Loucy (cell line): Measurements from ENCODE around the gene AMELX.

ENCODE experiments used
- H2AFZ ChIP-seq: fragments of 200-600 bp; sonication (generic); 2 replicates; pipeline ENCODE4 v1.6.0; 2016; ENCODE audit warnings: antibody characterized with exemption, mild to moderate bottlenecking, low read length, moderate library complexity
- H3F3A ChIP-seq: fragments of 200-600 bp; 2 replicates; pipeline ENCODE4 v1.6.0; 2016; ENCODE audit warnings: antibody characterized with exemption, low read depth, mild to moderate bottlenecking
- H3K27me3 ChIP-seq: fragments of 200-600 bp; sonication (generic); 2 replicates; pipeline ENCODE4 v1.6.1; 2014; ENCODE audit warnings: low read length, mild to moderate bottlenecking; ENCODE audit not compliant: insufficient read depth, poor library complexity, severe bottlenecking
- H3K36me3 ChIP-seq: fragments of 200-600 bp; sonication (generic); 2 replicates; pipeline ENCODE4 v1.6.1; 2016; ENCODE audit warnings: low read length; ENCODE audit not compliant: insufficient read depth
- H3K4me1 ChIP-seq: fragments of 200-600 bp; sonication (generic); 2 replicates; pipeline ENCODE4 v1.5.1; 2014; ENCODE audit warnings: low read length, mild to moderate bottlenecking; ENCODE audit not compliant: insufficient read depth, poor library complexity, severe bottlenecking
- H3K4me2 ChIP-seq: fragments of 200-600 bp; sonication (generic); 2 replicates; pipeline ENCODE4 v1.6.0; 2014; ENCODE audit warnings: antibody characterized with exemption, low read length, low read depth, mild to moderate bottlenecking; ENCODE audit not compliant: poor library complexity, severe bottlenecking
- H3K4me3 ChIP-seq: fragments of 200-600 bp; sonication (generic); 2 replicates; pipeline ENCODE4 v1.5.1; 2014; ENCODE audit warnings: low read length, mild to moderate bottlenecking, mixed read lengths; ENCODE audit not compliant: poor library complexity, severe bottlenecking
- H3K79me2 ChIP-seq: fragments of 200-600 bp; sonication (generic); 2 replicates; pipeline ENCODE4 v1.6.1; 2014; ENCODE audit warnings: low read length; ENCODE audit not compliant: insufficient read depth
- H3K9ac ChIP-seq: fragments of 200-600 bp; sonication (generic); 2 replicates; pipeline ENCODE4 v1.6.0; 2014; ENCODE audit warnings: mild to moderate bottlenecking, low read depth, low read length, moderate library complexity; ENCODE audit not compliant: poor library complexity, severe bottlenecking
- H3K9me2 ChIP-seq: fragments of 200-600 bp; sonication (generic); replicated peaks from 2 replicates; pipeline ENCODE4 v1.6.1; 2016; ENCODE audit warnings: low read depth, low read length, mixed read lengths
- H3K9me3 ChIP-seq: fragments of 200-600 bp; sonication (generic); 2 replicates; pipeline ENCODE4 v1.6.1; 2014; ENCODE audit warnings: mild to moderate bottlenecking, antibody characterized with exemption, low read length, low read depth; ENCODE audit not compliant: insufficient read depth
- H4K20me1 ChIP-seq: fragments of 200-600 bp; sonication (generic); 2 replicates; pipeline ENCODE4 v1.6.0; 2014; ENCODE audit warnings: antibody characterized with exemption, low read length, mild to moderate bottlenecking; ENCODE audit not compliant: insufficient read depth, poor library complexity, severe bottlenecking
- CTCF ChIP-seq: fragments of 200-600 bp; sonication (generic); conservative IDR thresholded peaks from 2 replicates; pipeline ENCODE4 v1.5.1; 2014; ENCODE audit warnings: mild to moderate bottlenecking, antibody characterized with exemption, low read length
- EZH2phosphoT487 ChIP-seq: fragments of 200-600 bp; IDR thresholded peaks from 2 replicates; pipeline ENCODE4 v1.6.1; 2018; ENCODE audit warnings: antibody characterized with exemption, mild to moderate bottlenecking, moderate library complexity, borderline replicate concordance

Gene AMELX

GRCh38 chrX:11334165-11334564, 41.0 kb downstream of the AMELX start:
- Histone ChIP-seq H3K79me2 (no peaks in the 10 kb centered on the region), H3F3A (no peaks in the 10 kb centered on the region), H3K4me2 (no peak overlapping the region), H4K20me1 (no peaks in the 10 kb centered on the region), H3K27me3 (no peaks in the 10 kb centered on the region), H2AFZ (no peak overlapping the region), H3K4me1 (no peaks in the 10 kb centered on the region), H3K4me3 (no peak overlapping the region), H3K36me3 (no peaks in the 10 kb centered on the region), H3K9me3 (no peaks in the 10 kb centered on the region), H3K9ac (no peak overlapping the region), H3K9me2 (no peaks in the 10 kb centered on the region)
- TF ChIP-seq CTCF = no peak
- no peak for TF ChIP-seq EZH2phosphoT487

- Histone ChIP-seq H3K4me3 (no peak overlapping the region), H3K4me2 (no peak overlapping the region), H3K9me3 (no peaks in the 10 kb centered on the region), H3K9ac (no peak overlapping the region), H3K9me2 (no peaks in the 10 kb centered on the region), H3K27me3 (no peaks in the 10 kb centered on the region), H4K20me1 (no peaks in the 10 kb centered on the region), H3K36me3 (no peaks in the 10 kb centered on the region), H3K4me1 (no peaks in the 10 kb centered on the region), H3K79me2 (no peaks in the 10 kb centered on the region), H2AFZ (no peak overlapping the region), H3F3A (no peaks in the 10 kb centered on the region)
- TF ChIP-seq CTCF (no peak), EZH2phosphoT487 (no peak)
These were observed 43.0 kb downstream of the AMELX start for GRCh38 chrX:11336201-11336600.

GRCh38 chrX:11337292-11338009, 44.2 kb downstream of the AMELX start:
- H3K4me3 ChIP-seq = no peak overlapping the region
- H3K4me2 ChIP-seq = no peak overlapping the region
- no peaks in the 10 kb centered on the region for H4K20me1 ChIP-seq
- no peaks in the 10 kb centered on the region for H3K36me3 ChIP-seq
- TF ChIP-seq EZH2phosphoT487 (no peak), CTCF (no peak)
- H3F3A ChIP-seq = no peaks in the 10 kb centered on the region
- no peak overlapping the region for H3K9ac ChIP-seq
- H3K4me1 ChIP-seq = no peaks in the 10 kb centered on the region
- H3K27me3 ChIP-seq = no peaks in the 10 kb centered on the region
- no peaks in the 10 kb centered on the region for H3K79me2 ChIP-seq
- no peaks in the 10 kb centered on the region for H3K9me3 ChIP-seq
- H2AFZ ChIP-seq = no peak overlapping the region
- no peaks in the 10 kb centered on the region for H3K9me2 ChIP-seq
